ENCODE data around the gene PALLD. TPM values are rescaled to one million over a fixed set of nuclear protein-coding genes. Genes with fewer than 3 reads are reported as not detected.

PALLD gene
- total RNA-seq, 1 donor from 2014 or later = 16.4 TPM

DNA sequence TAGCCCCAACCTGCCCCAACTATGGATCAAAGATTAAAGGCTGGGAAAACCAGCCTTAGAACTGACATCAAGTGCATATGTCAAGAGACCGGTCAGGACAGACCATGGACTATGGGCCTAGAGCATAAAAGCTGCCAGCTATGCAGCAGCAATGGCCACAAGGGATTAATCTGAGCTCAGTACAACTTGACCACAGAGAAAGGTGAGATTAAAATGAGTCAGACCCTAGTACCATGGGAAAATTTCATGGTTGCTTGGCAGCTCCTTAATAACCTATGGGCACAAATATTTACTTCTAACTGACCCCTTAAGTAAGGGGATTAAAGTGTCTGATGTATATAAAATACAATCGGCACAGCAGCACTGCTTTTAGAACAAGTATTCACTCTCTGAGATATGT lies 458.8 kb downstream of the PALLD start:
- TF ChIP-seq, protein P1, sequence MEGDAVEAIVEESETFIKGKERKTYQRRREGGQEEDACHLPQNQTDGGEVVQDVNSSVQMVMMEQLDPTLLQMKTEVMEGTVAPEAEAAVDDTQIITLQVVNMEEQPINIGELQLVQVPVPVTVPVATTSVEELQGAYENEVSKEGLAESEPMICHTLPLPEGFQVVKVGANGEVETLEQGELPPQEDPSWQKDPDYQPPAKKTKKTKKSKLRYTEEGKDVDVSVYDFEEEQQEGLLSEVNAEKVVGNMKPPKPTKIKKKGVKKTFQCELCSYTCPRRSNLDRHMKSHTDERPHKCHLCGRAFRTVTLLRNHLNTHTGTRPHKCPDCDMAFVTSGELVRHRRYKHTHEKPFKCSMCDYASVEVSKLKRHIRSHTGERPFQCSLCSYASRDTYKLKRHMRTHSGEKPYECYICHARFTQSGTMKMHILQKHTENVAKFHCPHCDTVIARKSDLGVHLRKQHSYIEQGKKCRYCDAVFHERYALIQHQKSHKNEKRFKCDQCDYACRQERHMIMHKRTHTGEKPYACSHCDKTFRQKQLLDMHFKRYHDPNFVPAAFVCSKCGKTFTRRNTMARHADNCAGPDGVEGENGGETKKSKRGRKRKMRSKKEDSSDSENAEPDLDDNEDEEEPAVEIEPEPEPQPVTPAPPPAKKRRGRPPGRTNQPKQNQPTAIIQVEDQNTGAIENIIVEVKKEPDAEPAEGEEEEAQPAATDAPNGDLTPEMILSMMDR (IDR thresholded peaks at IDR 0.05; ENCODE audit: unreplicated experiment) = no peak
- no peaks in the 10 kb centered on the region for H3K36me3 Mint-ChIP-seq (ENCODE audit: low read depth, unreplicated experiment)
- no peak overlapping the region for H3K27ac Mint-ChIP-seq (ENCODE audit: unreplicated experiment)
- no peaks in the 10 kb centered on the region for H3K27me3 Mint-ChIP-seq (ENCODE audit: unreplicated experiment)
- no peak overlapping the region for H3K4me3 Mint-ChIP-seq (ENCODE audit: unreplicated experiment)
- H3K4me1 Mint-ChIP-seq (ENCODE audit: unreplicated experiment) = peaks cover 3% of the 10 kb centered on the region
- no peaks in the 10 kb centered on the region for H3K9me3 Mint-ChIP-seq (ENCODE audit: unreplicated experiment)
- no peak for DNase-seq (ENCODE audit: low spot score)

DNA sequence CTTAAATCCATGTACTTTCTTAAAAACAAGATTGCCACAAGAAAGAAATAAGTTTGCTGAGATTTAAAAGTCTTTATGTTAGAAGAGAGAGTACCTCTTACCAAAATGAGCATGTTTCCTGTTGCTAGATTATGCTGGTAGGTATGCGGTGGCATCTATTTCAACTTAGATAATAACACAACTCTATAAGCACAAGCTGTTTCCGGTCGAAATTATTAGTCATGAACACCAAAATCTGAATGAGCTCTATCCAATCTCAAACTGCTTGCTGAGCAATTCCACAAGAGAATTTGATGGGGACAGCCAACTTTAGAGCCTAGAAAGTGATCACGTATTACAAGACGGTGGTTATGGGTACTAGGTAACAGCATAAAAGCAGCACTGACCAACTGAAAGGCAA lies 463.9 kb downstream of the PALLD start:
- TF ChIP-seq, protein P1 (IDR thresholded peaks at IDR 0.05; ENCODE audit: unreplicated experiment) = no peak
- H3K4me1 Mint-ChIP-seq (ENCODE audit: unreplicated experiment) = no peaks in the 10 kb centered on the region
- DNase-seq (ENCODE audit: low spot score) = no peak
- H3K9me3 Mint-ChIP-seq (ENCODE audit: unreplicated experiment) = no peaks in the 10 kb centered on the region
- H3K27me3 Mint-ChIP-seq (ENCODE audit: unreplicated experiment) = peaks cover under 1% of the 10 kb centered on the region
- H3K4me3 Mint-ChIP-seq (ENCODE audit: unreplicated experiment) = no peak overlapping the region
- peaks cover 2% of the 10 kb centered on the region for H3K36me3 Mint-ChIP-seq (ENCODE audit: low read depth, unreplicated experiment)
- H3K27ac Mint-ChIP-seq (ENCODE audit: unreplicated experiment) = no peak overlapping the region

DNA sequence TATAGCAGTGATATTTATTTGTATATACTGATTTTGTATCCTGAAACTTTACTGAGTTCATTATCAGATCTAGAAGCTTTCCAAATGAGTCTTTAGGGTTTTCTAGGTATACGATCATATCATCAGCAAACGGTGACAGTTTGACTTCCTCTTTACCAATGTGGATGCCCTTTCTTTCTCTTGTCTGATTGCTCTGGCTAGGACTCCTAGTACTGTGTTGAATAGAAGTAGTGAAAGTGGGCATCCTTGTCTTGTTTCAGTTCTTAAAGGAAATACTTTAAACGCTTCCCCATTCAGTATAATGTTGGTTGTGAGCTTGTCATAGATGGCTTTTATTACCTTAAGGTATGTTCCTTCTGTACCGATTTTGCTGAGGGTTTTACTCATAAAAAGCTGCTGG lies 475.7 kb downstream of the PALLD start:
- Mint-ChIP-seq H3K4me1 (ENCODE audit: unreplicated experiment) (no peaks in the 10 kb centered on the region), H3K36me3 (ENCODE audit: low read depth, unreplicated experiment) (peaks cover 15% of the 10 kb centered on the region), H3K4me3 (ENCODE audit: unreplicated experiment) (no peak overlapping the region), H3K9me3 (ENCODE audit: unreplicated experiment) (peaks cover 4% of the 10 kb centered on the region), H3K27me3 (ENCODE audit: unreplicated experiment) (no peaks in the 10 kb centered on the region), H3K27ac (ENCODE audit: unreplicated experiment) (no peak overlapping the region)
- TF ChIP-seq, protein P1 (IDR thresholded peaks at IDR 0.05; ENCODE audit: unreplicated experiment) = no peak
- DNase-seq (ENCODE audit: low spot score) = no peak

Other genes starting within 250 kb of the PALLD start
- 5.0 TPM for gene DDX60, start 178.3 kb upstream of the PALLD start, total RNA-seq (ENCODE audit: unreplicated experiment)
- gene DDX60L, start 16.6 kb upstream of the PALLD start, total RNA-seq (ENCODE audit: unreplicated experiment) = 10.8 TPM